ENCODE measurements around the gene HSD17B12.
"Not testable (repeated sequence)": the region's sequence is repeated elsewhere in the genome, so short reads cannot be mapped to it uniquely, and the experiment has no call there.

The HSD17B12 gene

GRCh38 chr11:43648888-43649287 is 31.6 kb upstream of the HSD17B12 start:
- Histone ChIP-seq H3K27ac (ENCODE audit: low read length) (no peak overlapping the region), H3K9ac (ENCODE audit: low read length) (no peak overlapping the region), H3K9me2 (replicated peaks; ENCODE audit: insufficient read depth, low read length) (no peaks in the 10 kb centered on the region), H3F3A (ENCODE audit: insufficient read depth, low read length) (no peaks in the 10 kb centered on the region), H3K4me2 (ENCODE audit: low read depth, low read length) (no peak overlapping the region), H3K4me1 (ENCODE audit: low read length) (peaks cover 6% of the 10 kb centered on the region; the same call in 1 of the 2 replicates), H2AFZ (ENCODE audit: low read length) (no peak overlapping the region), H3K36me3 (replicated peaks; ENCODE audit: insufficient read depth, low read length) (no peaks in the 10 kb centered on the region), H4K20me1 (ENCODE audit: insufficient read depth, low read length) (no peaks in the 10 kb centered on the region), H3K79me2 (ENCODE audit: low read length) (peaks cover 20% of the 10 kb centered on the region), H3K9me3 (replicated peaks; ENCODE audit: insufficient read depth, low read length) (no peaks in the 10 kb centered on the region), H3K4me3 (ENCODE audit: low read length) (no peak overlapping the region), H3K27me3 (replicated peaks; ENCODE audit: insufficient read depth, low read length) (no peaks in the 10 kb centered on the region)
- TF ChIP-seq EZH2phosphoT487 (IDR thresholded peaks at IDR 0.05; ENCODE audit: low read length) (no peak), EZH2 (optimal IDR thresholded peaks at IDR 0.05; ENCODE audit: low read depth, low read length) (no peak), CTCF (IDR thresholded peaks at IDR 0.05; ENCODE audit: low read length) (no peak)
- no peak for DNase-seq

GRCh38 chr11:43649501-43649900 is 31.0 kb upstream of the HSD17B12 start:
- H3K36me3 ChIP-seq (replicated peaks; ENCODE audit: insufficient read depth, low read length), result no peaks in the 10 kb centered on the region
- no peaks in the 10 kb centered on the region for H3K9me3 ChIP-seq (replicated peaks; ENCODE audit: insufficient read depth, low read length)
- no peak overlapping the region for H3K9ac ChIP-seq (ENCODE audit: low read length)
- H3K4me2 ChIP-seq (ENCODE audit: low read depth, low read length), result no peak overlapping the region
- H3K4me1 ChIP-seq (ENCODE audit: low read length), result peaks cover 6% of the 10 kb centered on the region; the same call in 1 of the 2 replicates
- H3K9me2 ChIP-seq (replicated peaks; ENCODE audit: insufficient read depth, low read length), result no peaks in the 10 kb centered on the region
- H3K4me3 ChIP-seq (ENCODE audit: low read length), result no peak overlapping the region
- DNase-seq, result no peak
- no peak overlapping the region for H3K27ac ChIP-seq (ENCODE audit: low read length)
- no peaks in the 10 kb centered on the region for H3K27me3 ChIP-seq (replicated peaks; ENCODE audit: insufficient read depth, low read length)
- no peak overlapping the region for H2AFZ ChIP-seq (ENCODE audit: low read length)
- no peaks in the 10 kb centered on the region for H4K20me1 ChIP-seq (ENCODE audit: insufficient read depth, low read length)
- TF ChIP-seq EZH2phosphoT487 (IDR thresholded peaks at IDR 0.05; ENCODE audit: low read length), result no peak
- no peak for TF ChIP-seq CTCF (IDR thresholded peaks at IDR 0.05; ENCODE audit: low read length)
- no peaks in the 10 kb centered on the region for H3F3A ChIP-seq (ENCODE audit: insufficient read depth, low read length)
- H3K79me2 ChIP-seq (ENCODE audit: low read length), result peaks cover 16% of the 10 kb centered on the region

GRCh38 chr11:43649921-43650320 is 30.6 kb upstream of the HSD17B12 start:
- no peaks in the 10 kb centered on the region for H3K36me3 ChIP-seq (replicated peaks; ENCODE audit: insufficient read depth, low read length)
- H3K9ac ChIP-seq (ENCODE audit: low read length), result no peak overlapping the region
- H3K79me2 ChIP-seq (ENCODE audit: low read length), result peaks cover 12% of the 10 kb centered on the region
- no peak overlapping the region for H2AFZ ChIP-seq (ENCODE audit: low read length)
- no peak overlapping the region for H3K27ac ChIP-seq (ENCODE audit: low read length)
- H3K27me3 ChIP-seq (replicated peaks; ENCODE audit: insufficient read depth, low read length), result no peaks in the 10 kb centered on the region
- H3K4me1 ChIP-seq (ENCODE audit: low read length), result peaks cover 4% of the 10 kb centered on the region; the same call in 1 of the 2 replicates
- no peaks in the 10 kb centered on the region for H3K9me3 ChIP-seq (replicated peaks; ENCODE audit: insufficient read depth, low read length)
- no peaks in the 10 kb centered on the region for H3F3A ChIP-seq (ENCODE audit: insufficient read depth, low read length)
- no peaks in the 10 kb centered on the region for H4K20me1 ChIP-seq (ENCODE audit: insufficient read depth, low read length)
- H3K9me2 ChIP-seq (replicated peaks; ENCODE audit: insufficient read depth, low read length), result no peaks in the 10 kb centered on the region
- no peak overlapping the region for H3K4me2 ChIP-seq (ENCODE audit: low read depth, low read length)
- H3K4me3 ChIP-seq (ENCODE audit: low read length), result no peak overlapping the region
- TF ChIP-seq EZH2phosphoT487 (IDR thresholded peaks at IDR 0.05; ENCODE audit: low read length) (no peak), EZH2 (optimal IDR thresholded peaks at IDR 0.05; ENCODE audit: low read depth, low read length) (no peak), CTCF (IDR thresholded peaks at IDR 0.05; ENCODE audit: low read length) (no peak)
- no peak for DNase-seq

GRCh38 chr11:43663018-43663417 is 17.5 kb upstream of the HSD17B12 start:
- not testable (repeated sequence) for H3K4me3 ChIP-seq (ENCODE audit: low read length); H3K4me2 ChIP-seq (ENCODE audit: low read depth, low read length); H2AFZ ChIP-seq (ENCODE audit: low read length); H3K9ac ChIP-seq (ENCODE audit: low read length); H3K9me2 ChIP-seq (replicated peaks; ENCODE audit: insufficient read depth, low read length); H3K4me1 ChIP-seq (ENCODE audit: low read length); H4K20me1 ChIP-seq (ENCODE audit: insufficient read depth, low read length); H3K9me3 ChIP-seq (replicated peaks; ENCODE audit: insufficient read depth, low read length); H3K27me3 ChIP-seq (replicated peaks; ENCODE audit: insufficient read depth, low read length); H3K27ac ChIP-seq (ENCODE audit: low read length); H3K36me3 ChIP-seq (replicated peaks; ENCODE audit: insufficient read depth, low read length); H3F3A ChIP-seq (ENCODE audit: insufficient read depth, low read length); DNase-seq; H3K79me2 ChIP-seq (ENCODE audit: low read length)

All from MM.1S (cell line).